ENCODE results near the gene EPAS1.
"Not testable (repeated sequence)": the region's sequence is repeated elsewhere in the genome, so short reads cannot be mapped to it uniquely, and the experiment has no call there.

The EPAS1 gene

DNA sequence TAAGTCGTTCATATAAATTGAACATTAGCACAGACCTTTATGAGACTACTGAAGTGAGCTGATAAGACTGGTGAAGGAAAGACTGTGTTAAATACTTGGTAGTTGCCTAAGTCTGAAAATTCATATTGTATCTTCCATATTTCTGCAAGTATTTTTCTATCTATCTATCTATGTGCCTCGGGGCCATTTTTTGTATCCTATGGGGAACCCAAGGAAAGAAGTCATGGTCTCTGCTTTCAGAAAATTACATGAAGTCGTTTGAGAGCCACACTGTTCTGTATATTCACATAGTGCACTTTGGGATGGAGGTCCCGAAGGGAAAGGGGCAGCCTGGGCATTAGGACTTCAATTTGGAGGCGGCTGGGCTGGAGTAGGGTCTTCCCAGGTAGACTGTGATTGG lies 89.6 kb downstream of the EPAS1 start:
- no peak for DNase-seq

DNA sequence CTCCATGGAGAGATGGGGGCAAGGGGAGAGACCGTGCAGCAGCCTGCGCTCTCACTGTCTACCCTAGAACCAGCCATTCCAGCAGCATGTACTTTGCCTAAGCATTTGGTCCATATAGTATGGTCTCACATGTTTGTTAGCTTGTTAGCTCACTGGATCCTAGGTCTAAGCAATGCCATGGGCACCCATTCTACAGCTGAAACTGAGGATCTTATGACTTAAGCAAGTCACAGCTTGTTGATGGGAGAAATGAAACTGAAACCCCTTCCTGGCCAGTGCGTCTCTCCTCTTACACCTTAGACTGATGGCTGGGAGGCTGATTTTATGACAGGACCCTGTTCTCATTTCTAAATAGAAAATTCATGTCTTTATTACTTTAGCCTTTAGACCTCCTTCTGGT lies 90.1 kb downstream of the EPAS1 start:
- no peak for DNase-seq

- DNase-seq = no peak
Measured at GRCh38 chr2:46387886-46388515, 90.8 kb downstream of the EPAS1 start.

DNA sequence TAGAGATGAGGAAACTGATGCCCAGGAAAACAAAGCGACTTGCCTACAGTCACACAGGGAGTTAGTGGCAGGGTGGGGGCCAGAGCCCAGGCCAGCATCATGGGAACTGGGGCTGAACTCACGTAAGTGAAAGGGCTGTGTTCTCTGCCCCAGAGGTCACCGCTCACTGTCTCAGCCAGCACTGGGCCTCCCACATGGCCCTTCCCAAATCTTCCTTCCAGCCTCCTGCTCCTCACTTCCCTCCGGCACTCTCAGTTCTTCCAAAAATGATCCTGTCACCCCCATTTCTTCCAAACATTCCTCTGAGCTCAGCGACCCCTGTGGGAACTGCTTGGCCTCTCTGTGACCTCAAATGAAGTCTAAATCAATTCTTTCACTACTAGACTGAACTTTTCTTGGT lies 91.7 kb downstream of the EPAS1 start:
- no peak for DNase-seq

- no peak for DNase-seq
Measured at GRCh38 chr2:46389417-46389916, 92.3 kb downstream of the EPAS1 start.

DNA sequence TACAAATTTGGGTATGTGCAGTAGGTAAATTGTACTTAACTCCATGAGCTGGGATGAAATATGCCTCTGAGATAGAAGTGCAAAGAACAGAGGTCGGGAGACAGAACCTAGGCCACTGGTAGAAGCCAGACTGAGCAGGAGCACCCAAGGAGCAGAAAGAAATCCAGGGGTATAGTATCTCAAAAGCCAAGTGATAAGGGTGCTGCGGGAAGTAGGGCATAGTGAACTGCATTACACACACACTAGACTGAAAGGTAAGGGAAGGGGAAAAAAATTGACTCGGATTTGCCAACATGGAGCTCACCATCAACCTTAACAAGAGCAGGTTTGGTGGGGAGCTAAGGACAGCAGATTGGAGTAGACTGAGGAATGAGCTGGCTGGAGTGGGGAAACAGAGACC lies 92.8 kb downstream of the EPAS1 start:
- DNase-seq = no peak

- DNase-seq = no peak
Measured at GRCh38 chr2:46390901-46391395, 93.7 kb downstream of the EPAS1 start.

DNA sequence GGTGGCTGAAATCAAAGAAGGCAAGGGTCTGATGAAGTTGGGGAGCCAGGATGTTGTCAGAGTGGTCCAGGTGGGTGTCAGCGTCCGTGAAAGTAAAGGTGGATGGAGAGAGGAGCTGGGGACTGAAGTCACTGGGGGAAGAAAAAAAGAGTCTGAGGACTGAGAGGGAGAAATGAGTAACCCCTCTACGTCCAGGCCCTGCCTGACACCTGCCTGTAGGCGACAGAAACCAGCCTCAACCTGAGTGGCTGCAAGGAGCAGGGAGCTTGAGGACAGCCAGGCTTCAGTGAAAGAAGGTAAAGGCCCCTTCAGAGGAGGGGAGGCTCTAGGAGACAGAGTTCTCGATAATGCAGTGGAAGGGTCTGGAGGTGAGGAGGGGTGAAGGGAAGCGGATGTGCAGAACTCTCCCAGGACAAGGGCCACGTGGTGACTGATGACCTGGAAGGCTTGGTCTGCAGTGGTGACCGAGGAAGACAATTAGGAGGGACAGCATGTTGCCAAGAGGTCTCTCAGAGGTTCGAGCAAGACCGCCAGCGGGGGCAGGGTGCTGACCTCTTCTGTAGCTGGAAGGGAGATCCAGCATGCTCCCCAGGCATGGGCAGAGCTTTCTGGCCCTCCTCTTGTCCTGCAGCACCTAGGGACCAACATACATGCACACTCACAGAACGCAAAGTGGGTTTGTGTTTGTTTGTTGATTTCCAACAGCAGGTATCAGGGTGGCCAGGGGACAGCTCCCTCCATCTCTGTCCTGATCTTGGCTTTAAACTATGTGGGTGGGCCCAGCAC lies 95.5 kb downstream of the EPAS1 start:
- DNase-seq = no peak

DNA sequence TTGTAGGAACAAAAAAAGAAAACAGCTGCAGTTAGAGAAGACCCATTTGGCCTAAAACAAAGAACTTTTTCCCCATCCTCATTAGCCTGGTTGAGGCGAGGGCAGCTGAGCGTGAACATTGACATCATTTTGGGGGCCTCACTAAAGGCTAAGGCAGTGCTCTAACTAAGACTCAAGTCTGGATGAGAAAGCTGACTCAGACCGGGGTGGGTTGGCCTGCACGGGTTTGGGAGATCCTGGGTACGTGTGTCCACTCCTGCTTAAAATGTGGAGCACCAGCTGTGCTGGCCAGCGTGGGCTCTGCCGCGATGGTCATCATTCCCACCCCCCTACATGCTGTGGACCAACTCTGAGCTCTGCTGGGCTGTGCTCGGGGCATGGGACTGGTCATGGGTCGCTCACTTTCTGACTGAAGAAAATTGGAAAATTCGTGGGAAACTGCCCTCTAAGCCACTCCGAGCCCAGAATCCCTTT lies 96.2 kb downstream of the EPAS1 start:
- DNase-seq = no peak

GRCh38 chr2:46393865-46394264 lies 96.7 kb downstream of the EPAS1 start:
- DNase-seq = no peak

- DNase-seq = no peak
Measured at GRCh38 chr2:46394649-46395510, 97.7 kb downstream of the EPAS1 start.

DNA sequence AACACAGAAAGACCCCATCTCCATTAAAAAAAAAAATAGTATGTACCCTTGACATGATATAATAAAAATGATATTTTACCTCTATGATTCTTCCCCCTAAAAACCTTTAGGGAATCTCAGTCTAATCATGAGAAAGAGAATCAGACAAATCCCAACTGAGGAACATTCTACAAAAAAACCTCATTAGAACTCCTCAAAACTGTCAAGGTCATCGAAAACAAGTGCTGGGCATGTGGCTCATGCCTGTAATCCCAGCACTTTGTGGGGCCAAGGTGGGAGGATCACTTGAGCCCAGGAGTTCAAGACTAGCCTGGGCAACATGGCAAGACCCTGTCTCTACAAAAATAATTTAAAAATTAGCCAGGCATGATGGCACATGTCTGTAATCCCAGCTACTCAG lies 98.5 kb downstream of the EPAS1 start:
- DNase-seq = not testable (repeated sequence)

- DNase-seq = no peak
Measured at GRCh38 chr2:46400016-46400415, 102.8 kb downstream of the EPAS1 start.

DNA sequence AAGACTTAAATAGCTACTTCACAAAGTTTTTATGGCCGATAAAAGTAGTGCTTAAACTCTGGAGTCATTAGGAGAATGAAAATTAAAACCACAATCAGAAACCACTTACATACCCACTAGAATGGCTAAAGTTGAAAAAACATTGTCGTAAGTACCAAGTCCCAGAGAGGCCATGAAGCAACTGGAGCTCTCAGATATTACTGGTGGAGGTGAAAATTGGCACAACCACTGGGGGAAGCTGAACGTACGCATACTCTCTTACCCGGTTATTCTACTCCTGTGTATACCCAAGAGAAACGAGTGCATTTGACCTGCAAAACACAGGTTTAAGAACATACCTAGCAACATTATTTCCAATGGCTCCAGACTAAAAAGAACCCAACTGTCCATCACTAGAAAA lies 105.7 kb downstream of the EPAS1 start:
- DNase-seq = no peak

- DNase-seq = no peak
Measured at GRCh38 chr2:46404181-46404759, 107.1 kb downstream of the EPAS1 start.

DNA sequence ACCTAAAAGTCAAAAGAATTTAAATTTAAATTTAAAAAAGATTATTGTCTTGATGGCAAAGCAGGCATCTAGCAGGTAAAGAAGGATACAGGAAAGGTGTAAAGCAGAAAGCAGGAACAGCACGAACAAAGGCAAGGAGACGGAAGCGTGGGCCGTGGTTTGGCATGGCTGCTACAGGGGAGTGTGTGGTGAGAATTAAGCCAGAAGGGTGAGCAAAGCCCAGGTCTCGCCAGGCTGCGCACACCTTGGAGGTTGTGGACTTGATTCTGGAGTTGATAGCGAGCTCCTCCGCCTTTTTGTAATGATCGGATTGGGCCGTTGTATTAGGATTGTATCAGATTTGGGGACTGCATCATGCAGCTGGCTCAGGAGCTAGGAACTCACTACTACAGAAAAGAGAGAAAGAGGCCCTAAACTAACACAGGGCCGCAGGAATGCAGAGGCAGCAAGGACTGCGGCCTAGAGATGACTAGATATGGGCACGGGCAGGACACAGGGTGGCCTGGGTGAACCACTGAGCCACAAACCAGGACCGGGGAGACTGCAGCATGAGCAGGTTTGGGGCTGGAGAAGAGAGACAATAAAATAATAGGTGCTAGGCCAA lies 110.7 kb downstream of the EPAS1 start:
- DNase-seq = no peak

DNA sequence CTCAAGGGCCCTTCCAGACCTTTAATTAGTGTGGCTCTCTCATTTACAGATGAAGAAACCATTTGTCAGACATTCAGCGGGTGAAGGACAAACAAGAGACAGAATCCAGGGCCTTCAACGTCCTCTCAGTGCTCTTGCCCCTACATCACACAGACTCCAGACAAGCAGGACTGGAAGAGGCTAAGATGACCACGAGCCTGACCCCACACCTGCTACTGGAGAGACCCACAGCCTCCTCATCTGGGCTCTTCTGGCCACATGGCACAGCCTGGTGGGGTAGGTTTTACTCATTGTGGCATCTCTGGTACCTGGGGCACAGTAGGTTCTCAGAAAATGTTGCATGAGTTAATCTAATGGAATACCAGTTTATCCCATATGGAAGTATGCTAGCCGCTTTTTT lies 112.5 kb downstream of the EPAS1 start:
- DNase-seq = no peak

GRCh38 chr2:46410273-46411244 lies 113.4 kb downstream of the EPAS1 start:
- no peak for DNase-seq

DNA sequence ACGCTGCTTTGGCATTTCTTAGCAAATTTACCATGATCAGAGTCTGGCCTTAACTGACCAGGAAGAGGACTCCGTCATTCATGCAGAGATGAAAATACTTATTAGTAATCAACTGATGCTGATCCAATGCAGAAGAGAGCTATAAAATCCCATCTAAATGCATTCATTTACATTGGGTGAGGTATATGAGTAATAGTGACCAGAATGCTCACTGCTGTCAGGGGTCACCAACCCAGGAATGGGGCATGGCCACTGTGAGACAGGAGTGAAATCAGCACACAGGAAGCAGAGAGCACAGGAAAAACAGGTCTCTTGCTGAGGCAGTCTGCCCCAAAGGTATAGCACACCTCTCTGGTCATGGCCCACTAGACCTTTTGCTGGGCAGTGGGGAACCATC lies 114.0 kb downstream of the EPAS1 start:
- no peak for DNase-seq

DNA sequence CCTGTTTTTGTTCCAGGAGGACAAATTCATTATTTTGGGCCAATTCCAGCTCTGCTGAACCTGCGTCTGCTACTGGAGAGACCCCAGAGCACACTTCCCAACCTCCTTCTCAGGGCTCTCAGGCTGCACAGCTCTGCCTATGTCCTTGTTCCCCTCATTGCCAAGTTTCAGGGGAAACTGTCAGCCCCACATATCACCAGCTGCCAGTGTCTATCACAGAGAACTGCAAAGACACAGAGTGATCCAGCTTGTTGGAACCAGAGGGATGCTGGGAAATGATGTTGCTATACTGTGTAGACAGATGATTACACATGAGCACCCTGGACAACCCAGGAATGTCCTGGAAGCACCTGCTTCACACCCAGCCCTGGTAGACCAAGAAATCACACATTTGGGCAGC lies 114.8 kb downstream of the EPAS1 start:
- no peak for DNase-seq

- DNase-seq = no peak
Measured at GRCh38 chr2:46413111-46413510, 115.9 kb downstream of the EPAS1 start.
